Body of pancreas (tissue), 4 donors: Measurements from ENCODE around the gene SSTR3. TPM values are rescaled to one million over a fixed set of nuclear protein-coding genes. Genes with fewer than 3 reads are reported as not detected.

Source experiments
- ATAC-seq: fragments of 150-250 bp; one replicate; pipeline ENCODE4 v1.9.1; 2016
- DNase-seq, 4 donors: peaks; one replicate each; pipeline ENCODE4 v3.0.0-alpha.2; 2019
- H3K27ac ChIP-seq, 4 donors: fragments of 200-600 bp; sonication (generic); 1 replicate in 3 of 4; 2 replicates in 1 of 4; pipeline versions ENCODE4 v1.5.1 to v1.6.1; 2016 to 2019; ENCODE audit warnings: mild to moderate bottlenecking in 1 of 4, mixed read lengths in 1 of 4, moderate library complexity in 1 of 4
- H3K27me3 ChIP-seq, 2 donors: fragments of 200-600 bp; sonication (generic); one replicate each; pipeline ENCODE4 v1.6.0; 2016; ENCODE audit warnings: mild to moderate bottlenecking in 1 of 2
- H3K36me3 ChIP-seq, 2 donors: fragments of 200-600 bp; sonication (generic); replicated peaks in 1 of 2; 2 replicates each; pipeline ENCODE4 v1.5.1; 2016; ENCODE audit warnings: low read depth in 2 of 2; ENCODE audit not compliant: insufficient read depth in 1 of 2
- H3K4me1 ChIP-seq: fragments of 200-600 bp; sonication (generic); one replicate; pipeline ENCODE4 v1.6.0; 2016
- H3K4me3 ChIP-seq, 2 donors: fragments of 200-600 bp; sonication (generic); 1 replicate in 1 of 2; 2 replicates in 1 of 2; pipeline ENCODE4 v1.5.1; 2016 to 2019
- H3K9me3 ChIP-seq, 3 donors: fragments of 200-600 bp; sonication (generic); 1 replicate in 2 of 3; 2 replicates in 1 of 3; pipeline ENCODE4 v1.5.1; 2016
- CTCF ChIP-seq, 7 experiments: fragments of 450-650 bp in 4 of 7; fragments of 200-600 bp in 3 of 7; sonication (generic) in 3 of 7; IDR thresholded peaks; one replicate each; pipeline ENCODE4 v1.5.1; 2016 to 2019; ENCODE audit warnings: antibody characterized with exemption in 7 of 7
- POLR2A ChIP-seq, 3 donors: fragments of 450-650 bp; IDR thresholded peaks; one replicate each; pipeline ENCODE4 v1.6.1; 2016; ENCODE audit warnings: antibody characterized with exemption in 3 of 3, mild to moderate bottlenecking in 2 of 3
- WGBS, 2 donors: methylation state at CpG; one replicate each; pipeline ENCODE4 v1.1.5; 2017; 5-methylcytosine and 5-hydroxymethylcytosine counted together
- intact Hi-C: fragments of 100-400 bp; cut with DNase I; formaldehyde crosslinking; loops from one replicate; pipeline ENCODE4 v1.15.1; 2023
- total RNA-seq, 2 donors: library from RNA; depleted of rRNA; stranded (reverse); fragments of >200 nt; gene quantifications; one replicate each; pipeline ENCODE4 v1.1.0, GENCODE V29; 2016

The SSTR3 gene
- total RNA-seq, 2 donors from 2014 or later = 1.3 to 4.2 TPM

GRCh38 chr22:37185646-37186227 lies 26.5 kb downstream of the SSTR3 start:
- intact Hi-C loops = no loop called here
- H3K36me3 ChIP-seq = no peaks in the 10 kb centered on the region
- WGBS, 2 donors = 49 to 65% methylated on average over 11 to 13 of the region's 13 CpGs
- no peaks in the 10 kb centered on the region for H3K27me3 ChIP-seq
- H3K4me3 ChIP-seq = no peak overlapping the region
- H3K27ac ChIP-seq = no peak overlapping the region
- H3K9me3 ChIP-seq = no peaks in the 10 kb centered on the region
- TF ChIP-seq CTCF (IDR thresholded peaks at IDR 0.05) (no peak), POLR2A (IDR thresholded peaks at IDR 0.05) (no peak)
- H3K4me1 ChIP-seq = peaks cover 22% of the 10 kb centered on the region
- ATAC-seq (no peak), DNase-seq (no peak)

- Histone ChIP-seq H3K4me1 (peaks cover 22% of the 10 kb centered on the region), H3K27ac (no peak overlapping the region), H3K9me3 (no peaks in the 10 kb centered on the region), H3K27me3 (no peaks in the 10 kb centered on the region), H3K36me3 (no peaks in the 10 kb centered on the region), H3K4me3 (no peak overlapping the region)
- DNase-seq (no peak), ATAC-seq (no peak)
- 73 to 88% methylated on average over 15 to 18 of the region's 18 CpGs for WGBS, 2 donors
- intact Hi-C loops = no loop called here
- TF ChIP-seq CTCF (IDR thresholded peaks at IDR 0.05) (no peak), POLR2A (IDR thresholded peaks at IDR 0.05) (no peak)
Measured at GRCh38 chr22:37184816-37185541, 27.3 kb downstream of the SSTR3 start.

- no peak for ATAC-seq
- H3K9me3 ChIP-seq = no peaks in the 10 kb centered on the region
- TF ChIP-seq POLR2A (IDR thresholded peaks at IDR 0.05) = no peak
- TF ChIP-seq CTCF (IDR thresholded peaks at IDR 0.05) = no peak
- peaks cover 18% of the 10 kb centered on the region for H3K4me1 ChIP-seq
- H3K36me3 ChIP-seq = no peaks in the 10 kb centered on the region
- no peak for DNase-seq
- H3K27me3 ChIP-seq = no peaks in the 10 kb centered on the region
- intact Hi-C loops = no loop called here
- 75 to 89% methylated on average over 2 to 12 of the region's 12 CpGs for WGBS, 2 donors
- no peak overlapping the region for H3K27ac ChIP-seq
- no peak overlapping the region for H3K4me3 ChIP-seq
Measured at GRCh38 chr22:37184380-37184755, 27.9 kb downstream of the SSTR3 start.

GRCh38 chr22:37183432-37184379 lies 28.6 kb downstream of the SSTR3 start:
- no peak overlapping the region for H3K27ac ChIP-seq
- H3K36me3 ChIP-seq = no peaks in the 10 kb centered on the region
- intact Hi-C loops = no loop called here
- H3K9me3 ChIP-seq = no peaks in the 10 kb centered on the region
- ATAC-seq (no peak), DNase-seq (no peak)
- 57 to 69% methylated on average over 11 to 17 of the region's 17 CpGs for WGBS, 2 donors
- no peak for TF ChIP-seq CTCF (IDR thresholded peaks at IDR 0.05)
- TF ChIP-seq POLR2A (IDR thresholded peaks at IDR 0.05) = no peak
- no peak overlapping the region for H3K4me3 ChIP-seq
- H3K27me3 ChIP-seq = no peaks in the 10 kb centered on the region
- H3K4me1 ChIP-seq = peaks cover 19% of the 10 kb centered on the region
